GM21717 (cell line): ENCODE measurements around the gene ARL6IP4.

Experiments used
- ATAC-seq: cut with Tn5 transposase; IDR thresholded peaks from one replicate; pipeline ENCODE4 v1.9.1; 2021; ENCODE audit warnings: mild to moderate bottlenecking, moderate library complexity; ENCODE audit not compliant: unreplicated experiment

Gene ARL6IP4

DNA sequence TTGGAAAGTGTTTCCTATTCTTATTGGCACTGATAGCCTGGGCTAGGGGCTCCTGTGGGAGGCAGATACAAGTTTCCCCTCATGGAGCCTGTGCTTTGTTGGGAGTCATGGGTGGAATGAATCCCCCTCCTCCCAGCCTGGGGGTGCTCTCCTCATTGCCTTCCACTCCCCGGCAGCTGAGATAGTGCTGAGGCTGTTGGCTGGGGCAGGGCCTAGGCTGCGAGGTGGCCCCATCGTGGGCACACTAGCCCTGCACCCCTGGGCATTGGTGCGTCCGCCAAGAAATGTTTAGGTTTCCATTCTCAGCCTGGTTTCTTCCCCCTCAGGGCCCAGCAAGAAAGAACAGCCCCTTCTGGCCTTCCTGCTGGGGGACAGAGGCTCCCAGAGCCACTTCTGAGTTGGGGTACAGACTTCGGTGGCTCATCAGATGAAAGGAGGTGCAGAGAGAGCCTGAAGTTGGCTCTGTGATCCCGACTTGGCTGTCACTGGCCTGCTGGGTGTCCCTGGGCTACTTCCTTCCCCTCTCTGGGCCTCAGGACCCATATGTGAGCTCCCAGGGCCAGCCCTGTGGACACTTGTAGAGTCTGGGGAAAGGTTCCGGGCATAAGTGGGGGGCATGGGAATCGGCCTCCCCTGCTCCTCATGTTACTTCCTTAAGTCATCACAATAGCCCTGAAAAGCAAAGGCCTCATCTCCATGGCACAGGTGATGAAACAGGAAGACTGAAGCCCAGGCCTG is 2.7 kb upstream of the ARL6IP4 start:
- ATAC-seq = no peak

DNA sequence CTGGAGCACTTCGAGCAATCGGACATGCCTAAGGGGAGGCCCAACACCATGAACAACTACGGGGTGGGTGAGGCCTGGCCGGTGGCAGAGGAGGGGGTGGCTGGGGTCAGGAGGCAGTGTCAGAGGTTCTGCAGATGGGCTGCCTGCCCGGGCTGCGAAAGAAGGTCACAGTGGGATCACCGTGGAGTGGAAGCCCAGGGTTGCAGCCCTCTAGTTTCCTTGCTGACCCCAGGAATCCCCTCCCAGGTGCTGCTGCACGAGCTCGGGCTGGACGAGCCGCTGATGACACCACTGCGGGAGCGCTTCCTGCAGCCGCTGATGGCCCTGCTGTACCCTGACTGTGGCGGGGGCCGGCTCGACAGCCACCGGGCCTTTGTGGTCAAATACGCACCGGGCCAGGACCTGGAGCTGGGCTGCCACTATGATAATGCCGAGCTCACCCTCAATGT is 1.9 kb upstream of the ARL6IP4 start:
- no peak for ATAC-seq

DNA sequence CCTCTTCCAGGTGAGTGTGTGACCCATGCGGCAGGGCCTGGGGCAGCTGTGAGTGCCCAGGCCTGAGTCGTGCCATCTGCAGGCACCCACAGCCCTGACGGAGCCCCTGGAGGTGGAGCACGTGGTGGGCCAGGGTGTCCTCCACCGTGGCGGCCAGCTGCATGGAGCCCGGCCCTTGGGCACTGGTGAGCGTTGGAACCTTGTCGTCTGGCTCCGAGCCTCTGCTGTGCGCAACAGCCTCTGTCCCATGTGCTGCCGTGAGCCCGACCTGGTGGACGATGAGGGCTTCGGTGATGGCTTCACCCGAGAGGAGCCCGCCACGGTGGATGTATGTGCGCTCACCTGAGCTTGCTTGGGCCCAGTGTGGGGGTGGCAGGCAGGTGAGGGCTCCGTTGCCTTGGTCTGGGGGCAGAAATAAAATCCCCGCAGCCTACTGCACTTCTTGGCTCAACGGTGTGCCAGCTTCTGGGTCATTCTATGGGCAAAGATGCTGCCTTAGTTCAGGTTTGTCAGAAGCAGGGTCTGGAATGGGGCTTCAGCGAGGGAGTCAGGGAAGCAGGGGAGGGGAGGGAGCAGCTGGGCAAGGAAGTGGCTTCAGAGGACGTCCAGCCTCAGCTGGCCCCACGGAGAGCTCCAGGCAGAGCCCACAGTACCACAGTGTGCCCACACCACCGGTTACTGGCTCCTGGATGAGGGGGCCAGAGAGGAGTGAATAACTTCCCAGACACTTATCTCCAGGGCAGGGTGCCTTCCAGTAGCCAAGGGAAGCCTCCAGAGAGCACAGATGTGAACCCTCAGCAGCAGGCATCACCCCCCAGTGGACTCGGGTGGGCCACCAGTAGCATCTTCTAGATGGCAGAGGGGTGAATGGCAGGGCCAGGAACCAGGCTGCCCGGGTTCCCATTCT is 1.2 kb upstream of the ARL6IP4 start:
- no peak for ATAC-seq

DNA sequence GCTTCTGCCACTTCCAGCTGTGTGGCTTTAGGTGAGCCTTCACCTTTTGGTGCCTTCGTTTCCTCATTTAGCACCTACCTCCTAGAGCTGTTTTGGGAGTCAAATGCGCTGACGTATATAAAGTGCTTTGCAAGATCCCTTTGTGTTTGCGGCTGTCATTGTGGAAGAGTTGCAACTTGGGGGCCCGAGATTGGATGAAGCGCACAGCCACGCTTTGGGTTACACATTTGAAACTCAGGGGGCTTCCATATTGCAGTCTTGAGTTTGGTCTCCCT is 636 bp upstream of the ARL6IP4 start:
- no peak for ATAC-seq

DNA sequence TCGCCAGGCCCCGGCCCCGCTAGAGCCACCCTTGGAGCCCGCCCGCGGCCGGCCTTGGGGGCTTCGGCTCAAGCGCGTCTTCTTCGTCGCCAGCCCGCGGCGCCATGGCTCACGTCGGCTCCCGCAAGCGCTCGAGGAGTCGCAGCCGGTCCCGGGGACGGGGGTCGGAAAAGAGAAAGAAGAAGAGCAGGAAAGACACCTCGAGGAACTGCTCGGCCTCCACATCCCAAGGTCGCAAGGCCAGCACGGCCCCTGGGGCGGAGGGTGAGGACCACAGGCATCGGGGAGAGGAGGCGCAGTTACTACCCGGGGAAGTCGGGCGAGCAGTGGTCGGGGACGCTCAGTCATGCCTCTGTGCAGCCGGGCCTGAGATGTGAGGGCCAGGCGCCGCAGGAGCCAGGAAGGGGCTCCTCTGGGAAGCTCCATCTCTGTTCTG is 573 bp downstream of the ARL6IP4 start:
- ATAC-seq = peak; percentile 12

DNA sequence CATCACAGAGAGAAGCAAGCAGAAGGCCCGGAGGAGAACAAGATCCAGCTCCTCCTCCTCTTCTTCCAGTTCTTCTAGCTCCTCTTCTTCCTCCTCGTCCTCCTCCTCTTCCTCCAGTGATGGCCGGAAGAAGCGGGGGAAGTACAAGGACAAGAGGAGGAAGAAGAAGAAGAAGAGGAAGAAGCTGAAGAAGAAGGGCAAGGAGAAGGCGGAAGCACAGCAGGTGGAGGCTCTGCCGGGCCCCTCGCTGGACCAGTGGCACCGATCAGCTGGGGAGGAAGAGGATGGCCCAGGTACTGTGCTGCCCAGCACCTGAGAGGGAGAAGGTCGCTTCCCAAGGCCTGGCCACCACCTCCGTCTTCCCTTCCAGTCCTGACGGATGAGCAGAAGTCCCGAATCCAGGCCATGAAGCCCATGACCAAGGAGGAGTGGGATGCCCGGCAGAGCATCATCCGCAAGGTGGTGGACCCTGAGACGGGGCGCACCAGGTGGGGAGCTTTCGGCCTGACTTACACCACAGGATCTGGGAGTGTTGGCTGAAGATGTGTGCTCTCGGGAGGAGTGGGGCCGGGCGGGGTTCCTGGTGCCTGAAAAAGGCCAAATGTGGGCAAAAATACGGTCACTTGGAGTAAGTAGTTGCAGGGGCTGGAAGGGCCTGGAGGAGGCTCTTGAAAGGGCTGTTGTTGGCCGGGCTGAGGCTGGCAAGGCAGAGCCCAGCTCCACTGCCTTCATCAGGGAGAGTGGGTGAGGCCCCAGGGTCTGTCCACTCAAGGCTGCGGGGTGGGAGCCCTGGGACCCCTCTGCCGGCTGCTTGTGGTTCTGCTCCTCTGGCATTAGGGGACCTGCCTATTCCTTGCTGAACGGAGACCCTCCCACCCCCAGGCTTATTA is 1.4 kb downstream of the ARL6IP4 start:
- no peak for ATAC-seq

DNA sequence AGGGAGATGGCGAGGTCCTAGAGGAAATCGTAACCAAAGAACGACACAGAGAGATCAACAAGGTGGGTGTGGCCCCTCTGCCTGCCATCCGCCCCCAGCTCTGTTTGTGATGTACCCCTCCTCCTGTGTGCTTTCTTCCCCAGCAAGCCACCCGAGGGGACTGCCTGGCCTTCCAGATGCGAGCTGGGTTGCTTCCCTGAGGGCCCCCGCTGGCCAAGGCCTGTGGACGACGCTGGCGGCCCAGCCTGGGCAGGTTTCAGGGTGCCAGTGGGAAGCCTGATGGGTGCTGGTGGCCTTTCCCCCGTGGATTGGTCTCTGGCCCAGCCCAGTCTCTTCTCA is 2.0 kb downstream of the ARL6IP4 start:
- no peak for ATAC-seq

DNA sequence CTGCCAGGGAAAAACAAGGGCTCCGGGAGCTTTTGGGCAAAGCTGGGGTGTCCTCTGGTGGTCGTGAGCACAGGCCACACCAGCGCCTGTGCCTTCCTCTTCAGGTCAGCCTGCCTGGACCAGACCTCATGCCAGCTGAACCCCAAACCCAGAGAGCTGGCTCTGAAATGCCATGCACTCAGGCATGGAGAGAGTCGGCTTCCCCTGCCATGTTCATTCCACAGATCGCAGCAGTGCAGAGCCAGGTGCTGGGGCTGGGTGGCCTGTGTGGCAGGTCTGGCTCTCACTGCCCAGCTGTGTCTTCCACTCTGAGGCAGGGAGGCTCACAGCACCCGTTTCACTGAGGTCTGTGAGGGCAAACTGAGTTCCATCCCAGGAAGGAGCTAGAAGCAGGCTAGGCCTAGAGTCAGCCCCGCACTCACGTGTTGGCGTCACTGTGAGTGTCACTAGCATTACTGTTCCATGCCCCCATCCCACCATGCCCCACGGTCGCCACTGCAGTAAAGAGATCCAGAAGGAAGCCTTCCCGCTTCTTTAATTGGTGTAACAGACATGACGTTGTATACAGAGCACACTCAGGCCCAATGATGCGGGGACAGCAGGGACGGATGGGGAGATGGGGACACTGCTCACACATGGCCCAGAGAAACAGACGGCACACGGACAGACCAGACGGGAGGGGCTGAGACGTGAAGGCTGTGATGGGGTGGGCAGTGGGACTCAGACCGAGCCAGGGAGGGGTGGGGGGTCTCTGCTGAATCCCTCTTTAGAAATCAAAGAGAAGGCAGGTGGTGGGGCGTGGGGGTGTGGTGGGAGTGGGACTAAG is 2.7 kb downstream of the ARL6IP4 start:
- no peak for ATAC-seq

DNA sequence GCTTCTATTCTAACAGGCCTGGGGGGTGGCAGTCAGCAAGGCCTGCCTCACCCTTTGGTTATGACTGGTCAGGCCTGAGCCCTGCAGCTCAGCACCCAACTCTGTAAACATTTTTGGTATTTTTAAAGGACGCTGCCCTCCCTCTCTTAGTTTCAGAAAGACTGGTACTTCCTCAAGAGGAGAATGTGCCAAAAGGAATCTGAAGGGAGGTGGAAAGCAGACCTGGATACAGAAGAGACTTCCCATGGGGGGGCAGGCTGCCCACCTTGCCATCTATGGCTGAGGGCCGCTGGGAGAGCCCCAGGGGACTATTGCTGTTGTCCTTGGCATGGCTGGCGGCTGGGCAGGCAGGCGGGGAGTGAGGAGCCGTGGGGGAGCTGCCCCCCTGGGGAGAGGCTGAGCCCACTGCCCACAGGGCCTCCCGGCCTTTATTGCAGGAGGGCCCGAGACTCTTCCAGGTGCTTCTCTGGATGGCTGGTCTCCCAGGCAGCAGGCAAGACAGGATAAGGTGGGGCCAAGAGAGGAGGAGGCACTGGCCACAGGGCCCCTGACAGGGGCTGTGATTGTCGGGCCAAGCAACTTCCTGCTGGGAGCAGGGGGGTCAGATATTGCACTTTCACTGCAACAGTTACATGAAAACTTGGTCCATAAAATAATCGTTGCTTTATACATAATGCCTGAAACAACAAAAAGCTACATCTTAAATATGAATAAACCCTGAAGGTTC is 3.5 kb downstream of the ARL6IP4 start:
- ATAC-seq = no peak

DNA sequence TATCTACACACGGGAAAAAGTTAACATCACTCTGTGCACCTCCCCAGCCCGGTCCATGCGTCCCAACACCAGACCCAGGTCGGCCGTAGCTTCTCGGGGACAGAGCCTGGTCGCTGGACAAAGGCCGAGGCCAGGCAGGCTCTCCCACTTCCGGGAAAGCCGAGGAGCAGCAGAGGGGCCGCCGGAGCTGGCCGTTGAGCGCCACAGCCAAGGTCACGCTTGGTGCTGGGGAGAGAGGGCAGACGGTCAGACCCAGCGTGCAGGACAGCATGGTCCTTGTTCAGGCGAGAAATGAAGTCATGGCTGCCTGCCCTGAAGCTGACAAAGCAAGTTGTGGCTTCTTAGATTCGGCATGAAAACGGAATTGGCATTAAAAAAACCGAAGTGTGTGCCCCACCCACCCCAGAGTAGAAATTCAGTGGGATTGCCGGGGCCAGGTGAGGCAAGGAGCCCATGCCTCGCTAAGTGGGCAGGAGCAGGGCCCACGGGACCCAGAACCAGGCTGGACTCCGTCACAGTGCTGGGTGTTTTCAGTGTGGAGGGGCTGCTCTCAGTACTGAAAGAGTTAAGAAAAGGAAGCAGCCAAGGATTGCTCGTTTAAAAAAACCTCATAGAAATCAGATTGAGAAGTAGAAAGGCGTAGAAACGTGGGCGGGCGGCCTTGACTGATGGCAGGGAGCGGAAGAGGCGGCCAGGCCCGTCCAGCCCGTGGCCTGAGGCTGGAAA is 4.3 kb downstream of the ARL6IP4 start:
- no peak for ATAC-seq

DNA sequence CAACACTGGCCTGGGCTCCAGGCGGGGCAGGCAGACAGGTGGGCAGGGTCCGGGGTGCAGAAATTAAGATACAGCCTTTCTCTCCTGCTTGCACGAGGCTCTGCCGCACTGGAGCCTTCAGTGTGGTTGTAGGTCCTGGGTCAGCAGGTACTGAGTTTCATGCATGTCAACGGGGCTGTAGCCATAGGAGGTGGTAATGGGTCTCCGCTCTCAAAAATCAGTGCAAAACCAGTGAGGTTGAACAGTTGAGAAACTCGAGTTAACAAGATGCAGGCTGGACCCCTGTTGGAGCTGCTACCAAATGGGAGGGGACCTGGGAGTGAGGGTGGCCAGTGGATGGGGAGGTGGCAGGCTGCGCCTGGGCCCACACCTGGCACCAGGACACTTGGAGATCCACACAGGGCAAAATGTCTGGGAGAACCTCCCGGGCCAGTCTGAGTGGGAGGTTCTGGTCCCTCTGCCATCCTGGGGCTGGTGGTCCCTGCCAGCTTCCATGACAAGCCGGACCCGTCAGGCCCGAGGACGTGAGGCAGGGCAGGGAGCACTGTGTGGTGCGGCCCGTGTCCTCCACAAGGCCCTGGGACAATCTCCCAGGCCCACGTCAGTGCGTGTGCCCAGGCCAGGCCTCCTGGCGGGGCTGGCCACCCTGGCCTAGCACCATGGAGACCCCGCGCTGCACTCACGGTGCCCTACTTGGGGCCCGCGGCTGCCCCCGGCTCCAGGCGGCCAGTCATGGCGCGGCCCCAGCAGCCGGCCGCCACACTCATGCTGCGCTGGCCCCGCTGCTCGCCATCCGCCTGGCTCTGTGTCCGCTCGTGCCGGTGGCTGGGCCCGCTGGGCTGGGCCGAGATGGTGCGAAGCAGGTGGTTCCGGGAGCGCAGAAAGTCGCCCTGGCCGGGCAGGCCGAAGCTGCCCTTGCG is 5.1 kb downstream of the ARL6IP4 start:
- ATAC-seq = no peak

DNA sequence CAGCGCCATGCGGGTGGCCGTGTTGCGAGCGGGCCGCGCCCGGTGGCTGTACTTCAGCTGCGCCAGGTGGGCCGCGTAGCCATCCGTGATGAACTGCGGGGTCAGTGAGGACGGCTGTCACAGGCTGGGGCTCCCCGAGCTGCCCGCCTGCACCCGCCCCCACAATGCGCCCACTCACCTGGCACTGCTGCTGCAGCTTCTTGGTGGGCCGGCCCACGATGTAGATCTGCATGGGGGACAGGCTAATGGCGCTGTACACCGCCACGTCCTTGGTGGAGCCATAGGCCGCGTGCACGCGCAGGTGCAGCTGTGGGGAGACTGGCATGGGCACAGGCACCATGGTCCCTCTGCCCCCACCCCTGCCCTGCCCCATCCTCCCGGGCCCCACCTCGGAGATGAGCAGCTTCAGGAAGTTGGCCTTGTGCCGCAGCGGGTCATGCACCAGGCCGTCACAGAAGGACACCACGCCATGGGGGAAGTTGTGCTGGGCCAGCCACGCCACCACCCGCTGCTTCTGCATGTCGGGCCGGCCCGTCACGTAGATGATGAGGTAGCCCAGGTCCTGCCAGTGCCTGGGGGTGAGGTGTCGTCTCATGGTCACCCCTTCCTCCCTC is 5.9 kb downstream of the ARL6IP4 start:
- ATAC-seq = no peak

DNA sequence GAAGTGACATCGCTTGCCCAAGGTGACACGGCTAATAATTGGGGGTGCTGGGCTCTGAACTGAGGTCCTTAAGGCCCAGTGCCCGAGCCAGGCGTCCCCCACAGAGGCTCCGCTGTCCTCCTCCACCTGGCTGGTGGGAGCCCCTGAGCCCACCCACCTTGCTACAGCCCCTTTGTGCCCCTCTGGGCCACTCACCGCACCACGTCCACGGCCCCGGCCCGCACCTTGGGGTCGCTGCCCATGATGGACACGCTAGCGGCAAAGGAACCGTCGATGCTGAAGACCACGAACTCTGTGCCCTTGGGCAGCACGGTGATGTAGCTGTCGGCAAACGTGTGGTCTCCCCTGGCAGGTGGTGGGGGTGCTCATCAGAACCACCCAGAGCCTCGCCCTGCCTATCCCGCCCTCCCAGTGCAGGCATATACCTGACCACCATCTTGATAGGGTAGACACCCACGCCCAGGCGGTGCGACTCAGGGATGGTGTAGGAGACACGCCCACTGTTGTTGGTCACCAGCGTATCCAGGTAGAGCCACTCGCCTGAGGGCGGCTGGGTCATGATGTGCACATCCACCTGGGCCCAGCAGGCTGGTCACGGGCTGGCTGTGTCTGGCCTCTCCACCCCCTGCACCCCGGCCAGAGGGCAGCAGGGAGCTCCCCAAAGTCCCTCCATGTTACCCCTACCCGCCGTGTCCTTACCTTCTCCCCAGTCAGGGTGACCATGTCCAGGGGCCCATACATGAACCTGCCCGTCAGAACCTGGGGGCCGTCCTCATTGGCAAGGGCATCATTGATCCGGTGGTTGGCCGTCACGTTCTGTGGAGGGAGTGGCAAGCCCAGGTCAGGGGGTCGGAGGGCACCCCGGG is 6.8 kb downstream of the ARL6IP4 start:
- no peak for ATAC-seq

DNA sequence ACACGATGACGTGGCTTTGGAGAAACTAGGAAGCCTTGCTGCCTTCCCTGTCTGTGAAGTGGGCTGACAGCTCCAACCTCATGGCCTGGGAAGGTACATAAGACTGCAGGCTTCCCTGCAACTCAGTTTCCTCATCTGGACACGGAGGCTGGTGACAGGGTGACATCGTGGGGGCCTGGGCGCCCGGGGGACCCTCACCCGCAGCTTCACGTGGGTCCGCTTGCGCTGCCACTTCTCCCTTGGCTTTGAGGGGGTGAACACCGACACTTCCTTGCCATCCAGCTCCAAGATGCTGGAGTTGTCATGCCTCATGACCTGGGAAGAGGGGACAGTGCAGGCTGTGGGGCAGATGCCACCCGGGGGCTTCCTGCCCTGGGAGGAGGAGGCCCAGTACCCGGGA is 7.6 kb downstream of the ARL6IP4 start:
- ATAC-seq = no peak

DNA sequence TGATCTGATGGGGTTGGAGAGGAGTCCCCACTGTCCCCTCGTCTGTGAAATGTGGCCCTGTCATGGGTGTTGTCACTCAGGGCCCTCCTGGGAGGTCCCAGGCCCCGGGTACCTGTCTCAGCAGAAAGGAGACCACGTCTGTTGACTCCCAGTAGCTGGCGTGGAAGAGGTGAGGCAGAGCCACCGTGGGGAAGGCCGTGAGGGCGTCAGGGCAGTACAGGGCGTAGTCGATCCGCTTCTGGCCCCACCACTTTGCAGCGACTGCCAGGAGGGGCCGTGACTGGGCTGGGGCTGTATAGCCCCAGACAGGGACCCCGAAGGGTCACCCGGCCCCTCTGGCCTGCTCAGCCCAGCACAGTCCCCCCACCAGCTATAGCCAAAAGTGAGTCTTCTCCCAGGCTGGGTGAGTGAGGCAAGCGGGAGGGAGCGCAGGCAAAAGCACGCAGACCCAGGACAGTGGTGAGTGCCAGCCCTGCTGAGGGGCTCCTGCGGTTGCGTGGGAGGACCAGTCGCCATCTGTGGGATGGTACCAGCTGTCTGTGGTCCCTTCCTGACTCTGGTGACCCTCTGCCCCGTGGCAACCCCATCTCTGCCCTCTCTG is 8.2 kb downstream of the ARL6IP4 start:
- ATAC-seq = no peak

DNA sequence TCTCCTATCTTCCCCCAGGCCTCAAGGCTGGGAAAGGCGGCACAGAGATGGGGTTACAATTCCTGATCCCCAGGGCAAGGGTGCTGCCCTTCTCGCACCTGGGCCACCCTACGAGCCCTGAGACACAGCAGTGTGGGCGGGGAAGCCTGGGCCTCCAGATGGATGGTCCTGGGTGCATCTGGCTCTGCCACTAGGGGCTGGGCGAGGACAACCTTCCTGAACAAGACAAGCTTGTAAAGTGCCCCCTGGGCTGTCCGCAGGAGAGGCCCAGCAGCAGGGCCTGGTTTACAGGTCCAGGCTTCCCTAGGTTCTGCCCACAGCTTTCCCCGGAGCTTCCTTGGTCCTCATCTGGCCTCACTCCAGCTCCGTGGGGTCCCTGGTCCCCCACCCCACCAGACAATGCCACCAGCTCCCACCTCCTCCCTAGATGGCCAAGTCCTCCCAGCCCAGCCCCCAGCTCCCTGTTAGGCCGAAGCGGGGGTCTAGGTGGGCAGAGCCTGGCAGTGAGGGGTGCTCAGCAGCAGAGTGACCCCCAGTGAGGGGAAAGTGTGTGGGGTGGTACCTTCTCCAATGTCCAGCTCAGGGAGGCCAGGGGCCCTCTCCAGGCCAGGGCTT is 8.9 kb downstream of the ARL6IP4 start:
- ATAC-seq = no peak
